GM21390 (cell line): ENCODE data around the gene OSBP2.

ENCODE experiments used
- ATAC-seq: cut with Tn5 transposase; IDR thresholded peaks from one replicate; pipeline ENCODE4 v1.9.1; 2021; ENCODE audit not compliant: unreplicated experiment

OSBP2 gene

GRCh38 chr22:30876915-30877553, 182.4 kb downstream of the OSBP2 start:
- ATAC-seq: no peak

- no peak for ATAC-seq
Measured at GRCh38 chr22:30877662-30878515, 183.2 kb downstream of the OSBP2 start.

- ATAC-seq: no peak
Measured at GRCh38 chr22:30878516-30879414, 184.1 kb downstream of the OSBP2 start.

DNA sequence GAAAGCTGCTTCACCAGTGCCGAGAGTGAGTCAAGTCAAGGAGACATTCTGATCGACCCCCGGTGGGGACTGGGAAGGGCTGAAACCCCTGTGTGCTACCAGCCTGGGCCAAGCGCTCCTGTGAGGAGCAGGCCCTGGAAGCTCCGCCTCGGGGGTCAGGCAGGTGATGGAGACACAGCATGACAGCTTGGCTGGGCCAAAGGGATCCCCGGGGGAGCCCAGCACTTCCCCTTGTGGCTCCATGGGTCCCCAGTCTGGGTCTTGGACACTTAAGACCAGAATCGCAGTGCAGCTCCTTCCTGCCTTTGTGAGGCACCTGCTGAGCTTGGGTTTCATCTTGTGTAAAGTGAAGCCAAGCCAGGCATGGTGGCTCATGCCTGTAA, 184.7 kb downstream of the OSBP2 start:
- ATAC-seq: no peak

DNA sequence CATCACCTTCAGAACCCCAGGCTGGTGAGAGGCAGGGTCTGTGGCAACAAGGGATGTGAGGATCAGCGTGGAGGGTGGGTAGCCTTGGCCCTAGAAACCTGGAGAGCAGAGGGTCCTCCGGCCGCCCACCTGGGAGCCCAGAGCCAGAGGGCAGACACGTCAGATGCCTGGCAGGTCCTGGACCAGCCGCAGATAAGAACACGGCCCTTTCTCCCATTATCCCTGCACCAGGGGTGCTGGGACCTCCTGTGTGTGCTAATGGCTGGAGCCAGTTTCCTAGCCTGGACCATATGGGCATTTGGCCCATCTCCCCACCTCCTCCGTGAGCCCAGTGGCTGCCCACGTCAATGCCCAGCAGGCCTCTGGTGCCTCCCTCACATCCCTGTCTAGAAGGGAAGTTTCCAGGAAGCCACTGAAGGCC, 185.5 kb downstream of the OSBP2 start:
- no peak for ATAC-seq

DNA sequence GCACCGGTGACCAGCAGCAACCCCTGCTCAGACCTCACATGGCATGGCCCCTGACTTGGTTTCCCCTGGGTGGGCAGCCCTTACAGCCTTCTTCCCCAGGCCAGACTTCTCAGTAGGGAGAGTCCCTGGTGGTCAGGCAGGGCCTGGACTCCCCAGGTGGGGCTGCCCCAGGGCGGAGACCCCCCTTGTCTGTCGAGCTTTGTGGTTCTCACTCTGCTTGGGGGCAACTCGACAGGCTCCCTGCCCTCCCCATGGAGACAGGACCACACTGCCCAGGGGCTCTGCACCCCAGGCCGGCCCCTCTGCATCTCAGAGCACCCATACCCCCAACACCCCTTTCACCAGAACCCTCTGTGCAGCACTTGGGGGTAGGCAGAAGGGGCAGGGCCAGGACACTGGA, 186.2 kb downstream of the OSBP2 start:
- ATAC-seq: no peak

DNA sequence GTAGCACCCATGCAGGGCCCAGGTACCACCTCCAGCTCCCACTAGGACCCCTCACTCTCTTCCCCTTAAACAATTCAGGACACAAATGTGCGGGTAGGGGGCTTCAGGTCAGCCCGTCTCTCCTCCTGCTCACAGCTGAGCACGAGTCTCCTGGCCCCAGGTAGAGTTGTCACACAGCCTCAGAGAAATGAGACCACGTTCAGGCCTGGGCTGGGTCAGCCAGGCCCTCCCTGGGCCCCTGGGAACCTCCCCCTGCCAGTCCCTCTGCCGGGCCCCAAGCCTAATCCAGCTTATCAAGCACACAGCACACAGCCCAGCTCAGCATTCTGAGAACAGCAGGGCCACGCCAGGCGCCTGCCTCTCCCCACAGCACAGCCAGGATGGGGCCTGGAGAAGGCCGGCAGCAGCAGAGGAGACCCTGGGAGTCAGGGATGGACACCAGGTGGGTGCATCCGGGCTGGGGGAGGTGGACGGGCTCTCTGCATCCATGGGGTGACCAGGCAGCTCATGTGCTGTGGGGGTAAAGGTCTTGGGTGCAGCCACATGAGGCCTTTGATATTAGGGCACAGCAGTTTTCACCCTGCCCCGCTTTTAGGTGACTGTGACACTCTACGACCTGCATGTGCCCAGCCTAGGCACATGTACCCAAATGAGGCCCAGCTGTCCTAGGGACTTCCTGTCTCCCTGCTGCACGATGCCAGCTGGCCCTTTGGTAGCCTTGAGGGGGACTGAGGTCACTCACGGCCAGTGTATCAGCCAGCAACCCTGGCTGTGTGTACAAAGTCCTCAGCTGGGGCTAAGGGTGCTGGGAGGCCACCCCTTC, 186.9 kb downstream of the OSBP2 start:
- ATAC-seq: no peak

GRCh38 chr22:30882184-30882717, 187.6 kb downstream of the OSBP2 start:
- ATAC-seq: no peak

GRCh38 chr22:30882974-30883533, 188.4 kb downstream of the OSBP2 start:
- no peak for ATAC-seq

DNA sequence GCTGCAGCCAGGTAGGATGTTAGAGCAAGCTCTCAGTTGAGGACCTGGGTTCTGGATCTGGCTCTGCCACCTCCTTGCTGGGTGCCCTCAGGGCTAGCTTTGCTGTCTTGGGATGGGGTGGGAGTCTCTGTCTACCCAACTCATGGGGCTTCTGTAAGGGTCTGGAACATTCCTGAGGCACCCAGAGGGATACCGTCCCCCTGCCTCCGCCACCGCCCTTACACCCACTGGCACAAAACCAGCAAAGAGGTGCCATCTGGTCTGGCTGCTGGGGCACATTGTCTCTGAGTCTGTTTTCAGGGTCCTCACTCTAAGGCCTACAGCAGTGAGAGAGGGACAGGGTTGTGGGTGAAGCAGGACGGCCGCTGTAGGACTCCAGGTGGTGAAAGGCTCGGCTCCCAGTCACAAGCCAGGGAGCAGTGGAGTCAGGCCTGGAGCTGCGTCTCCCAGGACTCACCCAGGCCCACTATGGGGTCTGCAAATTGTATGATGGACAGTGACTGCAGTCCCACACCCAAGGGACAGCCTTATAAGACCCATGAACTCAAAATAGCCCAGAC, 189.0 kb downstream of the OSBP2 start:
- ATAC-seq: no peak

GRCh38 chr22:30884211-30885000, 189.7 kb downstream of the OSBP2 start:
- ATAC-seq: no peak

GRCh38 chr22:30885001-30885366, 190.3 kb downstream of the OSBP2 start:
- no peak for ATAC-seq

DNA sequence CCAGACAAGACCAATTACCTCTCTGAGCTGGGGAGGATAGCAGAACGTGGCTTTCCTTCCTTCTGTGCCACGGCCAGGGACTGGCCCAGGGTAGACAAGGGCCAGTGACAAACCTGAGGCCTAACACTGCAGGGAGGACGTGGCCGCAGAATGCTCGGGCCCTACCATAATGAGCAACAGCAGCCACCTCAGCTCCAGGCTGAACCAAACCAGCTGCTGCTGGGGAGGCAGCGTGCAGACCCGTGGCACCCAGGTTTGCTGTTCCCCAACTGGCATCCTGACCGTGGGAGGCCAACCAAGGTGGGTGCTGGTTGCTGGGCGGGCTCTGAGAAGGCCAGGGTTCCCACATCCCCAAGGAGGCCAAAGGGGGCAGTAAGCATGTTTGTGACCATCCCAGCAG, 190.9 kb downstream of the OSBP2 start:
- no peak for ATAC-seq

GRCh38 chr22:30887453-30887852, 192.8 kb downstream of the OSBP2 start:
- no peak for ATAC-seq

GRCh38 chr22:30887861-30888260, 193.2 kb downstream of the OSBP2 start:
- ATAC-seq: no peak

DNA sequence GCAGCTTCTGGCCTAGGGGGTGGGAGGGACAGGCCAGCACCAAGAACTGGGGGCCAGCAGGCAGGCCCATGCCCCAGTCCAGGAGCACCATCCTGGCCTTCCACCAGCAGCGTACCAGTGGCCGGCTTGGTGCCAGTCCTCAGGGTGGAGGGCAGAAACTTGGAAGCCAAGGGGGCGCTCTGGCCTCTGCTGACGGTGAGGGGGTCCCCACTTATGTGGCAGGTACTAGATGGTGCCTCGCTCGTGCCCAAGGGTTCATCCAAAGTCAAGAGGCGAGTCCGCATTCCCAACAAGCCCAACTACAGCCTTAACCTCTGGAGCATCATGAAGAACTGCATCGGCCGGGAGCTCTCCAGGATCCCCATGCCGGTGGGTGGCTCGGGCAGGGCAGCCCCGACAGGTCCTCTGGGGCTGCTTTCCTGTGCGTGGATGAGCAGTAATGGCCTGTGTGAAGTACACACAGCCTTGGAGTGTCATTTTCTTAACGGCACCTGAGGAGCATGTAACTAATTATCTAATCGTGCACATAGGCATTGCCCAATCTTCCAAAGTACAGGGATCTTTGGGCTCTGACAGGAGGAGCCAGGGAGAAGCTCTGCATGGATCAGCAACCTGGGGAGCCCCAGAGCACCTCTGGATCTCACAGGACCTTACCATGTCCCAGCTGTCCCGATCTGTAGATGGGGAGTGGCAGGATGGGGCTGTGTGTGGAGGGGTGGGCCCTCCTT, 194.8 kb downstream of the OSBP2 start:
- no peak for ATAC-seq

- ATAC-seq: no peak
Measured at GRCh38 chr22:30889996-30890480, 195.4 kb downstream of the OSBP2 start.
